ENCODE results near the gene KLRB1. TPM values are rescaled to one million over a fixed set of nuclear protein-coding genes. Genes with fewer than 3 reads are reported as not detected.
"Not testable (repeated sequence)": the region's sequence is repeated elsewhere in the genome, so short reads cannot be mapped to it uniquely, and the experiment has no call there.

The KLRB1 gene
- total RNA-seq, 1 experiment from 2014 or later: not detected

GRCh38 chr12:9587987-9588600, 19.6 kb downstream of the KLRB1 start:
- in situ Hi-C loops (cut with HindIII; ENCODE audit: low pct_unique_long_range_greater_than_20kb, low sequenced_read_pairs) (no loop called here), intact Hi-C loops (cut with micrococcal nuclease; ENCODE audit: unreplicated experiment) (no loop called here)
- no peaks in the 10 kb centered on the region for H3K36me3 ChIP-seq (ENCODE audit: control insufficient read depth, insufficient read depth, low read length)
- no peak for ATAC-seq
- H3K27me3 ChIP-seq (ENCODE audit: control insufficient read depth, insufficient read depth, low read length): no peaks in the 10 kb centered on the region; the same call in 1 of the 2 replicates
- no peak overlapping the region for H3K4me3 ChIP-seq (ENCODE audit: low read depth in 2 of 2, low read length in 2 of 2)
- DNase-seq (ENCODE audit: low read depth, low spot score): no peak
- no peaks in the 10 kb centered on the region for H3K9me3 ChIP-seq (ENCODE audit: control insufficient read depth, insufficient read depth, low read depth, low read length)
- no TSS peak for BruUV-seq (replicated peaks)
- TF ChIP-seq CTCF (IDR thresholded peaks at IDR 0.05) (no peak), POLR2AphosphoS5 (IDR thresholded peaks at IDR 0.05; ENCODE audit: low read depth, low read length) (no peak), TCF7L2 (IDR thresholded peaks at IDR 0.05; ENCODE audit: low read depth, low read length) (no peak), REST (IDR thresholded peaks at IDR 0.05; ENCODE audit: insufficient read depth in 1 of 2, low read depth in 2 of 2, low read length in 1 of 2) (no peak), SIN3A (IDR thresholded peaks at IDR 0.05; ENCODE audit: borderline replicate concordance, insufficient read depth, low read depth, low read length) (no peak)
- ChIA-PET CTCF (no interaction called here), POLR2A (no interaction called here)
- no peak overlapping the region for H3K27ac ChIP-seq (ENCODE audit: low read length)
- H3K4me1 ChIP-seq (ENCODE audit: control insufficient read depth, insufficient read depth, low read length): no peaks in the 10 kb centered on the region

DNA sequence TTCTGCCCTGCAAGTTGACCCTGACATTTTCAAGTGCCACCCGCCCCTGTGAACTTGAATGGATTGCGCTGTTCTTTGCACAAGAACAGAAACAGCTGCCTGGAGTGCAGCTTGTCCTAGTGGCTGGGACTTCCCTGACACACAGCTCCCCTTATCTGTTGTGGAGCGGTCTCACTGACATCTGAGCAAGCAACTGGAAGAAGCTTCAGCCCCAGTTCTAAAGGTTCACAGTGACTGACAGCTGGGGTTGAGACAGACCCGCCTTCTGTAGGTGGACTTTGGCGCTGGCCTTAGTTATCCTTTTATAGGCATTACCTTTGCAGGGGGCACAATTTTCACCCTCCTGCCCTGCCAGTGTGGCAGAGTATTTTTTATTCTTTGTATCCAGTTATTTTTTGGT, 30.0 kb downstream of the KLRB1 start:
- POLR2A ChIA-PET; BruUV-seq (replicated peaks); intact Hi-C loops (cut with micrococcal nuclease; ENCODE audit: unreplicated experiment); DNase-seq (ENCODE audit: low read depth, low spot score); H3K4me3 ChIP-seq (ENCODE audit: low read depth in 2 of 2, low read length in 2 of 2); ATAC-seq; H3K9me3 ChIP-seq (ENCODE audit: control insufficient read depth, insufficient read depth, low read depth, low read length); H3K36me3 ChIP-seq (ENCODE audit: control insufficient read depth, insufficient read depth, low read length); CTCF ChIA-PET; H3K4me1 ChIP-seq (ENCODE audit: control insufficient read depth, insufficient read depth, low read length); H3K27ac ChIP-seq (ENCODE audit: low read length); in situ Hi-C loops (cut with HindIII; ENCODE audit: low pct_unique_long_range_greater_than_20kb, low sequenced_read_pairs); H3K27me3 ChIP-seq (ENCODE audit: control insufficient read depth, insufficient read depth, low read length): not testable (repeated sequence)

GRCh38 chr12:9567151-9567550, 40.6 kb downstream of the KLRB1 start:
- H3K27me3 ChIP-seq (ENCODE audit: control insufficient read depth, insufficient read depth, low read length); in situ Hi-C loops (cut with HindIII; ENCODE audit: low pct_unique_long_range_greater_than_20kb, low sequenced_read_pairs); POLR2A ChIA-PET; DNase-seq (ENCODE audit: low read depth, low spot score); H3K4me3 ChIP-seq (ENCODE audit: low read depth in 2 of 2, low read length in 2 of 2); H3K9me3 ChIP-seq (ENCODE audit: control insufficient read depth, insufficient read depth, low read depth, low read length); H3K36me3 ChIP-seq (ENCODE audit: control insufficient read depth, insufficient read depth, low read length); H3K27ac ChIP-seq (ENCODE audit: low read length); H3K4me1 ChIP-seq (ENCODE audit: control insufficient read depth, insufficient read depth, low read length); CTCF ChIA-PET; intact Hi-C loops (cut with micrococcal nuclease; ENCODE audit: unreplicated experiment); BruUV-seq (replicated peaks); ATAC-seq: not testable (repeated sequence)

GRCh38 chr12:9566113-9566512, 41.6 kb downstream of the KLRB1 start:
- DNase-seq (ENCODE audit: low read depth, low spot score); H3K27me3 ChIP-seq (ENCODE audit: control insufficient read depth, insufficient read depth, low read length); H3K4me3 ChIP-seq (ENCODE audit: low read depth in 2 of 2, low read length in 2 of 2); BruUV-seq (replicated peaks); ATAC-seq; in situ Hi-C loops (cut with HindIII; ENCODE audit: low pct_unique_long_range_greater_than_20kb, low sequenced_read_pairs); POLR2A ChIA-PET; CTCF ChIA-PET; H3K4me1 ChIP-seq (ENCODE audit: control insufficient read depth, insufficient read depth, low read length); H3K9me3 ChIP-seq (ENCODE audit: control insufficient read depth, insufficient read depth, low read depth, low read length); intact Hi-C loops (cut with micrococcal nuclease; ENCODE audit: unreplicated experiment); H3K36me3 ChIP-seq (ENCODE audit: control insufficient read depth, insufficient read depth, low read length); H3K27ac ChIP-seq (ENCODE audit: low read length): not testable (repeated sequence)

DNA sequence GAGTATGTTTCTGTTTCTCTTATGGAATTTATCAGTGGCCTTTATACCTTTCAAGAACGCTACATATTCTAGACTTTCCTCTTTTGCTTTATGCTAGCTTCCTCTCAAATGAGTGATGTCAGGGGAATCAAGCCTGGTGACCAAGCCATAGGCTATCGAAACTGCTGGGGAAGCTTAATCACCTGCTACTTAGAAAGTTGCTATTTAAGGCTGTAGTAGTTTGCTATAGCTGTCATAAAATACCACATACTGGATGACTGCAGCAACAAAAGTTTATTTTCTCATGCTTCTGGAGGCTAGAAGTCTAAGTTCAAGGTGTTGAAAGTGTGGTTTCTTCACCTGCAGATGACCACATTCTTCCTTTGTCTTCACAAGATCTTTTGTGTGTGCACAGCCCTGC, 43.3 kb downstream of the KLRB1 start:
- in situ Hi-C loops (cut with HindIII; ENCODE audit: low pct_unique_long_range_greater_than_20kb, low sequenced_read_pairs); intact Hi-C loops (cut with micrococcal nuclease; ENCODE audit: unreplicated experiment); ATAC-seq; H3K27ac ChIP-seq (ENCODE audit: low read length); CTCF ChIA-PET; POLR2A ChIA-PET; H3K4me1 ChIP-seq (ENCODE audit: control insufficient read depth, insufficient read depth, low read length); DNase-seq (ENCODE audit: low read depth, low spot score); H3K9me3 ChIP-seq (ENCODE audit: control insufficient read depth, insufficient read depth, low read depth, low read length); BruUV-seq (replicated peaks); H3K36me3 ChIP-seq (ENCODE audit: control insufficient read depth, insufficient read depth, low read length); H3K27me3 ChIP-seq (ENCODE audit: control insufficient read depth, insufficient read depth, low read length); H3K4me3 ChIP-seq (ENCODE audit: low read depth in 2 of 2, low read length in 2 of 2): not testable (repeated sequence)

All from Panc1 (cell line).